DND-41 (cell line): Measurements from ENCODE around the gene GLRX.
A peak's percentile ranks its signal among the peaks of the same experiment; 100 is the strongest.

Source experiments
- ATAC-seq: fragments of 200-7000 bp; cut with Tn5 transposase; 3 replicates; pipeline ENCODE4 v1.9.1; 2021; ENCODE audit warnings: low read depth; ENCODE audit not compliant: insufficient read depth
- DNase-seq: peaks from one replicate; pipeline ENCODE4 v3.0.0-alpha.2; 2020
- H2AFZ ChIP-seq: 2 replicates; pipeline ENCODE4 v1.6.0; 2012; ENCODE audit warnings: low read depth, low read length
- H3K27ac ChIP-seq: 2 replicates; pipeline ENCODE4 v1.5.1; 2012; ENCODE audit warnings: low read length, inconsistent platforms
- H3K27me3 ChIP-seq: fragments of 200-600 bp; sonication (generic); 2 replicates; pipeline ENCODE4 v1.6.0; 2012; ENCODE audit warnings: low read length, mild to moderate bottlenecking, inconsistent platforms; ENCODE audit not compliant: insufficient read depth, poor library complexity
- H3K36me3 ChIP-seq: 2 replicates; pipeline ENCODE4 v1.5.1; 2012; ENCODE audit warnings: low read length, inconsistent platforms; ENCODE audit not compliant: insufficient read depth
- H3K4me1 ChIP-seq: 2 replicates; pipeline ENCODE4 v1.5.1; 2012; ENCODE audit warnings: mild to moderate bottlenecking, low read length; ENCODE audit not compliant: insufficient read depth
- H3K4me2 ChIP-seq: 2 replicates; pipeline ENCODE4 v1.6.0; 2012; ENCODE audit warnings: mild to moderate bottlenecking, moderate library complexity, low read length, inconsistent platforms; ENCODE audit not compliant: insufficient read depth
- H3K4me3 ChIP-seq, 2 experiments: fragments of 200-600 bp in 1 of 2; shearing (Covaris generic) in 1 of 2; 2 replicates each; pipeline ENCODE4 v1.5.1; 2012 to 2016; ENCODE audit warnings: inconsistent platforms in 2 of 2, low read length in 2 of 2, mild to moderate bottlenecking in 2 of 2, low read depth in 1 of 2, moderate library complexity in 1 of 2
- H3K79me2 ChIP-seq: 2 replicates; pipeline ENCODE4 v1.6.0; 2012; ENCODE audit warnings: low read length, inconsistent platforms; ENCODE audit not compliant: insufficient read depth
- H3K9ac ChIP-seq: 2 replicates; pipeline ENCODE4 v1.6.0; 2012; ENCODE audit warnings: low read depth, mild to moderate bottlenecking, inconsistent platforms, low read length, moderate library complexity
- H3K9me3 ChIP-seq: 2 replicates; pipeline ENCODE4 v1.5.1; 2012; ENCODE audit warnings: low read length, moderate library complexity, mild to moderate bottlenecking, inconsistent platforms; ENCODE audit not compliant: insufficient read depth, severe bottlenecking
- H4K20me1 ChIP-seq: 2 replicates; pipeline ENCODE4 v1.6.0; 2012; ENCODE audit warnings: low read length; ENCODE audit not compliant: insufficient read depth
- EZH2 ChIP-seq: IDR thresholded peaks from 3 replicates; pipeline ENCODE4 v1.6.1; 2012; ENCODE audit warnings: borderline replicate concordance, low read depth, mild to moderate bottlenecking, moderate library complexity, low read length, inconsistent platforms; ENCODE audit not compliant: severe bottlenecking
- TF ChIP-seq, protein P1 (sequence below): IDR thresholded peaks from 2 replicates; pipeline ENCODE4 v1.5.1; 2012; ENCODE audit warnings: borderline replicate concordance, low read length, moderate library complexity, mild to moderate bottlenecking; ENCODE audit not compliant: poor library complexity, severe bottlenecking; ENCODE audit errors: extremely low read depth

GLRX gene

DNA sequence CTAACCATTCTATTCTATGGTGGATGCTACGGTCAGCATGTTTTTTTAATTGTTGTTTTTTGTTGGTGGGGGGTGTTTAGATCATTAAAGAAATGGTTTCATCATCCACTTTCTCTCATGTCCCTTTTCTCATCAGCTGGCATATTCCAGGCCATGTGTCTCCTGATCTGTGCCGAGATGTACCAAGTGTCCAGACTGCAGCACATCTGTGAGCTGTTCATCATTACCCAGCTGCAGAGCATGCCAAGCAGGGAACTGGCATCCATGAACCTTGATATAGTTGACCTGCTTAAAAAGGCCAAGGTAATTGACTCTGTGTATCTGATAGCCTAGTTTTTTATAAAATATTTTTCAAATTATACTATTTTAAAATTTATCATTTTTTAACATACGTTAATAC is 38.9 kb downstream of the GLRX start:
- H3K9me3 ChIP-seq = no peaks in the 10 kb centered on the region
- peaks cover 5% of the 10 kb centered on the region for H3K4me1 ChIP-seq
- no peak for DNase-seq
- H3K27me3 ChIP-seq = no peaks in the 10 kb centered on the region
- no peaks in the 10 kb centered on the region for H3K79me2 ChIP-seq
- no peak for TF ChIP-seq EZH2
- TF ChIP-seq, protein P1, sequence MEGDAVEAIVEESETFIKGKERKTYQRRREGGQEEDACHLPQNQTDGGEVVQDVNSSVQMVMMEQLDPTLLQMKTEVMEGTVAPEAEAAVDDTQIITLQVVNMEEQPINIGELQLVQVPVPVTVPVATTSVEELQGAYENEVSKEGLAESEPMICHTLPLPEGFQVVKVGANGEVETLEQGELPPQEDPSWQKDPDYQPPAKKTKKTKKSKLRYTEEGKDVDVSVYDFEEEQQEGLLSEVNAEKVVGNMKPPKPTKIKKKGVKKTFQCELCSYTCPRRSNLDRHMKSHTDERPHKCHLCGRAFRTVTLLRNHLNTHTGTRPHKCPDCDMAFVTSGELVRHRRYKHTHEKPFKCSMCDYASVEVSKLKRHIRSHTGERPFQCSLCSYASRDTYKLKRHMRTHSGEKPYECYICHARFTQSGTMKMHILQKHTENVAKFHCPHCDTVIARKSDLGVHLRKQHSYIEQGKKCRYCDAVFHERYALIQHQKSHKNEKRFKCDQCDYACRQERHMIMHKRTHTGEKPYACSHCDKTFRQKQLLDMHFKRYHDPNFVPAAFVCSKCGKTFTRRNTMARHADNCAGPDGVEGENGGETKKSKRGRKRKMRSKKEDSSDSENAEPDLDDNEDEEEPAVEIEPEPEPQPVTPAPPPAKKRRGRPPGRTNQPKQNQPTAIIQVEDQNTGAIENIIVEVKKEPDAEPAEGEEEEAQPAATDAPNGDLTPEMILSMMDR = no peak
- H3K4me3 ChIP-seq = no peak overlapping the region
- H3K9ac ChIP-seq = no peak overlapping the region
- no peak for ATAC-seq
- no peak overlapping the region for H3K4me2 ChIP-seq
- no peak overlapping the region for H2AFZ ChIP-seq
- no peaks in the 10 kb centered on the region for H4K20me1 ChIP-seq
- peaks cover 14% of the 10 kb centered on the region; the same call in 1 of the 2 replicates for H3K36me3 ChIP-seq
- no peak overlapping the region for H3K27ac ChIP-seq

DNA sequence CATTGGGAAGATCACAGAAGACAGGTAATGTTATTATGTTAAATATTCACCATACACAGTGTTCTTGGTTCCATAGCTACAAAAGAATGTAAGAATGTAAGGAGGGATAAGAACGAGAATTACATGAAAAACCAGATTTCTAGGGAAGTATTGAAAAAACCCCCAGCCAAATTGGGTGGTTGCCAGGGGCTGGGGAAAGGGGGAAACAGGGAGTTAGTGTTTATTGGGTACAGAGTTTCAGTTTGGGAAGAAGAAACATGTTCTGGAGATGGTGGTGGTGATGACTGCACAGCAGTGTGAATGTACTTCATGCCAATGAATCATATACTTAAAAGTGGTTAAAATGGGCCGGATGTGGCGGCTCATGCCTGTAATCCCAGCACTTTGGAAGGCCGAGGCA is 40.3 kb downstream of the GLRX start:
- ATAC-seq (no peak), DNase-seq (no peak)
- H2AFZ ChIP-seq = no peak overlapping the region

DNA sequence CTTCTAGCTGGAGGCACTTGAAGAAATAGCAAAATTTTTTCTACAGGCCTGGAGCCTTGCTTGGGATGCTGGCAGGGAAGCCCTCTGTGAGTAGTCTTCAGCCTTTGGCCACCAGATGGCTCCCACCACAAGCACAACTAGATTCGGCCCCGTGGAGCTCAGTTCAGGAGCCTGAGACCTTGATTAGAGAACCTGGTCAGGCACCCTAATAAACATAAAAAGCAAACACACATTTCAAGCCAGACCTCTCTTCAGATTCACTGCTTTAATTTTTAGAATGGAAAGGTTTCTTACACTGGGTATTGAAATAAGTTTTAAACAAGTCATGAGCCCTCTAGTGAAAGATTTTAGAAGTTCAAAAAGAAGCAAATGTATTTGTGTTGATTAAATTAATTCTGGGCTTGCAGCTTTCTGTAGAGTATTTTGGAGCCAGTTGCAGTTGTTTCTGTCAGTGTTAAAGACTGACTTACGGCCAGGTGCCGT is 41.4 kb downstream of the GLRX start:
- Histone ChIP-seq H3K27ac (no peak overlapping the region; the same call in 1 of the 2 replicates), H3K36me3 (0 out of 2 replicates have a peak, but pooled peaks cover 10% of the 10 kb centered on the region), H2AFZ (peak overlapping the region; percentile 57), H3K9me3 (no peaks in the 10 kb centered on the region), H3K4me3 (no peak overlapping the region), H4K20me1 (no peaks in the 10 kb centered on the region), H3K79me2 (no peaks in the 10 kb centered on the region), H3K4me1 (peaks cover 5% of the 10 kb centered on the region), H3K4me2 (peak overlapping the region; percentile 49; the same call in 1 of the 2 replicates), H3K9ac (no peak overlapping the region), H3K27me3 (no peaks in the 10 kb centered on the region)
- TF ChIP-seq, protein P1 = peak; percentile 87
- TF ChIP-seq EZH2 = no peak
- peak; percentile 77 for DNase-seq
- peak; percentile 99 for ATAC-seq

More for the DNA sequence above, 40.3 kb downstream of the GLRX start:
- H4K20me1 ChIP-seq = no peaks in the 10 kb centered on the region
- H3K4me3 ChIP-seq = no peak overlapping the region
- H3K27me3 ChIP-seq = no peaks in the 10 kb centered on the region
- no peak for TF ChIP-seq EZH2
- TF ChIP-seq, protein P1 = no peak
- 0 out of 2 replicates have a peak, but pooled peaks cover 10% of the 10 kb centered on the region for H3K36me3 ChIP-seq
- H3K4me1 ChIP-seq = peaks cover 5% of the 10 kb centered on the region
- H3K79me2 ChIP-seq = no peaks in the 10 kb centered on the region
- H3K9ac ChIP-seq = no peak overlapping the region
- H3K9me3 ChIP-seq = no peaks in the 10 kb centered on the region
- no peak overlapping the region for H3K4me2 ChIP-seq
- H3K27ac ChIP-seq = no peak overlapping the region
